K562 (cell line): Measurements from ENCODE around the gene FBXO17. TPM values are rescaled to one million over a fixed set of nuclear protein-coding genes. Genes with fewer than 3 reads are reported as not detected.
A peak's percentile ranks its signal among the peaks of the same experiment; 100 is the strongest.

Experiments
- ARID1B ChIP-seq: fragments of 450-650 bp; IDR thresholded peaks from 2 replicates; pipeline ENCODE4 v1.6.1; 2016; ENCODE audit warnings: antibody characterized with exemption, mild to moderate bottlenecking, inconsistent platforms
- ASH1L ChIP-seq: fragments of 450-650 bp; IDR thresholded peaks from 2 replicates; pipeline ENCODE4 v1.6.1; 2018; ENCODE audit warnings: borderline replicate concordance, mild to moderate bottlenecking, low read depth; ENCODE audit not compliant: partially characterized antibody
- BCOR ChIP-seq: fragments of 450-650 bp; IDR thresholded peaks from 2 replicates; pipeline ENCODE4 v1.6.1; 2016
- CBFA2T2 ChIP-seq: fragments of 450-650 bp; conservative IDR thresholded peaks from 2 replicates; pipeline ENCODE4 v1.6.1; 2017; ENCODE audit warnings: mild to moderate bottlenecking
- CBFA2T3 ChIP-seq: fragments of 450-650 bp; IDR thresholded peaks from 2 replicates; pipeline ENCODE4 v1.6.1; 2017
- CC2D1A ChIP-seq: fragments of 450-650 bp; IDR thresholded peaks from 2 replicates; pipeline ENCODE4 v1.6.1; 2017; ENCODE audit warnings: mild to moderate bottlenecking
- DPF2 ChIP-seq: fragments of 450-650 bp; IDR thresholded peaks from 2 replicates; pipeline ENCODE4 v1.6.1; 2016
- EP300 ChIP-seq: IDR thresholded peaks from 2 replicates; pipeline ENCODE4 v1.6.1; 2012; ENCODE audit warnings: low read length, improper control_type of control experiment
- HDAC1 ChIP-seq, 2 experiments: fragments of 450-650 bp; IDR thresholded peaks; 2 replicates each; pipeline ENCODE4 v1.6.1; 2016 to 2017; ENCODE audit warnings: inconsistent platforms in 1 of 2, mild to moderate bottlenecking in 1 of 2, moderate library complexity in 1 of 2
- HMG20B ChIP-seq: fragments of 250-450 bp; sonication (Bioruptor Pico); IDR thresholded peaks from 2 replicates; pipeline ENCODE4 v1.5.0; 2021; ENCODE audit warnings: mild to moderate bottlenecking
- KLF16 ChIP-seq: IDR thresholded peaks from 2 replicates; pipeline ENCODE4 v1.6.1; 2016; ENCODE audit warnings: antibody characterized with exemption
- MEIS2 ChIP-seq: fragments of 450-650 bp; IDR thresholded peaks from 2 replicates; pipeline ENCODE4 v1.6.1; 2014; ENCODE audit warnings: mild to moderate bottlenecking; ENCODE audit not compliant: partially characterized antibody
- MTA2 ChIP-seq: fragments of 450-650 bp; IDR thresholded peaks from 2 replicates; pipeline ENCODE4 v1.6.1; 2016; ENCODE audit warnings: low read depth
- NCOR1 ChIP-seq: fragments of 450-650 bp; IDR thresholded peaks from 2 replicates; pipeline ENCODE4 v1.6.1; 2016; ENCODE audit warnings: mild to moderate bottlenecking, moderate library complexity
- POLR2AphosphoS5 ChIP-seq: IDR thresholded peaks from 2 replicates; pipeline ENCODE4 v1.6.1; 2011; ENCODE audit warnings: mild to moderate bottlenecking, low read depth, low read length, moderate library complexity; ENCODE audit not compliant: control insufficient read depth, insufficient read depth
- POLR3A ChIP-seq: IDR thresholded peaks from 2 replicates; pipeline ENCODE4 v1.6.1; 2011; ENCODE audit warnings: borderline replicate concordance, mild to moderate bottlenecking, moderate library complexity; ENCODE audit not compliant: insufficient read length, insufficient read depth; ENCODE audit errors: extremely low read depth
- RCOR1 ChIP-seq, 2 experiments: IDR thresholded peaks; 2 replicates each; pipeline ENCODE4 v1.6.1; 2012; ENCODE audit warnings: low read depth in 2 of 2, low read length in 2 of 2, borderline replicate concordance in 1 of 2, improper control_type of control experiment in 1 of 2
- SREBF1 ChIP-seq: fragments of 150-350 bp; IDR thresholded peaks from 2 replicates; pipeline ENCODE4 v1.6.1; 2014; ENCODE audit warnings: antibody characterized with exemption, low read depth, low read length, borderline replicate concordance
- TAL1 ChIP-seq: fragments of 450-650 bp; IDR thresholded peaks from 2 replicates; pipeline ENCODE4 v1.6.1; 2016; ENCODE audit warnings: mild to moderate bottlenecking
- TCF7L2 ChIP-seq: fragments of 150-350 bp; IDR thresholded peaks from 2 replicates; pipeline ENCODE4 v1.6.1; 2016; ENCODE audit warnings: low read depth, mild to moderate bottlenecking, low read length, moderate library complexity
- ZBTB5 ChIP-seq: fragments of 450-650 bp; IDR thresholded peaks from 2 replicates; pipeline ENCODE4 v1.6.1; 2017; ENCODE audit warnings: antibody characterized with exemption
- ZNF785 ChIP-seq: fragments of 250-450 bp; sonication (Bioruptor Pico); IDR thresholded peaks from 2 replicates; pipeline ENCODE4 v1.4.0; 2020; ENCODE audit warnings: mild to moderate bottlenecking
- polyA plus RNA-seq, 8 experiments: library from polyadenylated mRNA; depleted of rRNA in 4 of 8; stranded (reverse) in 5 of 8; unstranded in 3 of 8; fragments of >200 nt; fragmentation: Nextera tagmentation in 2 of 8; fragmentation: Illumina TruSeq in 1 of 8; extraction: Ambion mirVana in 2 of 8; extraction: Trizol in 1 of 8; gene quantifications; 2 replicates each; pipeline versions ENCODE4 v1.2.1 to v1.2.3, GENCODE V29; 2011 to 2014; ENCODE audit warnings: inconsistent platforms in 1 of 8, missing spikeins in 1 of 8
- total RNA-seq, 7 experiments: library from RNA; depleted of rRNA in 6 of 7; stranded (reverse); fragments of >200 nt in 6 of 7; fragmentation: Illumina TruSeq in 2 of 7; extraction: Trizol in 2 of 7; gene quantifications; 2 replicates each; pipeline versions ENCODE4 v1.2.1 to v1.2.3, GENCODE V29; 2011 to 2021; ENCODE audit warnings: low replicate concordance in 1 of 7
- TF ChIP-seq, protein P1 (sequence below): sonication (generic); formaldehyde crosslinking; IDR thresholded peaks from 2 replicates; pipeline ENCODE4 v1.9.0; 2022; ENCODE audit warnings: mild to moderate bottlenecking, missing genetic modification reagents
- TF ChIP-seq, protein P2 (sequence below): IDR thresholded peaks from 2 replicates; pipeline ENCODE4 v1.6.1; 2014; ENCODE audit warnings: antibody characterized with exemption
- TF ChIP-seq, protein P3 (sequence below): sonication (generic); formaldehyde crosslinking; IDR thresholded peaks from 2 replicates; pipeline ENCODE4 v1.8.1; 2023; ENCODE audit warnings: mild to moderate bottlenecking, missing genetic modification reagents

The FBXO17 gene
- total and polyA plus RNA-seq, 9 of the 15 experiments (the other 6 are each of a cell fraction or from before 2014, with no cell fraction given), result 4.1 to 27.1 (median 19.0) TPM

- TF ChIP-seq HMG20B (CRISPR knock-in tag) (no peak), ZBTB5 (peak; percentile 96), MEIS2 (peak; percentile 25), ARID1B (peak; percentile 81), SREBF1 (no peak), CBFA2T2 (peak; percentile 77), KLF16 (peak; percentile 28; the same call in 1 of the 2 replicates), CC2D1A (peak; percentile 97; the same call in 1 of the 2 replicates), BCOR (peak; percentile 10; the same call in 1 of the 2 replicates), HDAC1 (IDR thresholded peaks at IDR 0.05) (peak in 1 of 2 experiments; percentile 38; a peak in 1 of 4 replicates), TAL1 (peak; percentile 79), ZNF785 (no peak), ASH1L (peak; percentile 12), TCF7L2 (no peak), POLR3A (no peak), NCOR1 (peak; percentile 69), MTA2 (peak; percentile 58), POLR2AphosphoS5 (peak; percentile 44; the same call in 1 of the 2 replicates), EP300 (peak; percentile 22; the same call in 1 of the 2 replicates), CBFA2T3 (peak; percentile 88), DPF2 (peak; percentile 52; the same call in 1 of the 2 replicates), RCOR1 (IDR thresholded peaks at IDR 0.05; ENCODE audit: borderline replicate concordance in 1 of 2, low read depth in 2 of 2, low read length in 2 of 2) (0 out of 4 replicates have a peak, but pooled peaks of 1 of the 2 experiments have one; percentile 20)
- TF ChIP-seq, protein P1, sequence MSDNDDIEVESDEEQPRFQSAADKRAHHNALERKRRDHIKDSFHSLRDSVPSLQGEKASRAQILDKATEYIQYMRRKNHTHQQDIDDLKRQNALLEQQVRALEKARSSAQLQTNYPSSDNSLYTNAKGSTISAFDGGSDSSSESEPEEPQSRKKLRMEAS, result peak; percentile 73; the same call in 1 of the 2 replicates
- TF ChIP-seq, protein P2, sequence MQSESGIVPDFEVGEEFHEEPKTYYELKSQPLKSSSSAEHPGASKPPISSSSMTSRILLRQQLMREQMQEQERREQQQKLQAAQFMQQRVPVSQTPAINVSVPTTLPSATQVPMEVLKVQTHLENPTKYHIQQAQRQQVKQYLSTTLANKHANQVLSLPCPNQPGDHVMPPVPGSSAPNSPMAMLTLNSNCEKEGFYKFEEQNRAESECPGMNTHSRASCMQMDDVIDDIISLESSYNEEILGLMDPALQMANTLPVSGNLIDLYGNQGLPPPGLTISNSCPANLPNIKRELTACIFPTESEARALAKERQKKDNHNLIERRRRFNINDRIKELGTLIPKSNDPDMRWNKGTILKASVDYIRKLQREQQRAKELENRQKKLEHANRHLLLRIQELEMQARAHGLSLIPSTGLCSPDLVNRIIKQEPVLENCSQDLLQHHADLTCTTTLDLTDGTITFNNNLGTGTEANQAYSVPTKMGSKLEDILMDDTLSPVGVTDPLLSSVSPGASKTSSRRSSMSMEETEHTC, result no peak
- TF ChIP-seq, protein P3, sequence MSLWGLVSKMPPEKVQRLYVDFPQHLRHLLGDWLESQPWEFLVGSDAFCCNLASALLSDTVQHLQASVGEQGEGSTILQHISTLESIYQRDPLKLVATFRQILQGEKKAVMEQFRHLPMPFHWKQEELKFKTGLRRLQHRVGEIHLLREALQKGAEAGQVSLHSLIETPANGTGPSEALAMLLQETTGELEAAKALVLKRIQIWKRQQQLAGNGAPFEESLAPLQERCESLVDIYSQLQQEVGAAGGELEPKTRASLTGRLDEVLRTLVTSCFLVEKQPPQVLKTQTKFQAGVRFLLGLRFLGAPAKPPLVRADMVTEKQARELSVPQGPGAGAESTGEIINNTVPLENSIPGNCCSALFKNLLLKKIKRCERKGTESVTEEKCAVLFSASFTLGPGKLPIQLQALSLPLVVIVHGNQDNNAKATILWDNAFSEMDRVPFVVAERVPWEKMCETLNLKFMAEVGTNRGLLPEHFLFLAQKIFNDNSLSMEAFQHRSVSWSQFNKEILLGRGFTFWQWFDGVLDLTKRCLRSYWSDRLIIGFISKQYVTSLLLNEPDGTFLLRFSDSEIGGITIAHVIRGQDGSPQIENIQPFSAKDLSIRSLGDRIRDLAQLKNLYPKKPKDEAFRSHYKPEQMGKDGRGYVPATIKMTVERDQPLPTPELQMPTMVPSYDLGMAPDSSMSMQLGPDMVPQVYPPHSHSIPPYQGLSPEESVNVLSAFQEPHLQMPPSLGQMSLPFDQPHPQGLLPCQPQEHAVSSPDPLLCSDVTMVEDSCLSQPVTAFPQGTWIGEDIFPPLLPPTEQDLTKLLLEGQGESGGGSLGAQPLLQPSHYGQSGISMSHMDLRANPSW, result no peak
Observed at GRCh38 chr19:38979812-38980211, 4.3 kb upstream of the FBXO17 start (continued).
